SU-DHL-6 (cell line): Measurements from ENCODE around the gene KLHDC9.
"Not testable (repeated sequence)": the region's sequence is repeated elsewhere in the genome, so short reads cannot be mapped to it uniquely, and the experiment has no call there.

Source experiments
- H2AFZ ChIP-seq: fragments of 200-600 bp; sonication (generic); 2 replicates; pipeline ENCODE4 v1.6.1; 2014; ENCODE audit warnings: low read depth, mild to moderate bottlenecking, moderate library complexity, mixed read lengths, antibody characterized with exemption, low read length; ENCODE audit not compliant: severe bottlenecking
- H3F3A ChIP-seq: fragments of 200-600 bp; shearing (Covaris generic); 2 replicates; pipeline ENCODE4 v1.6.0; 2016; ENCODE audit warnings: antibody characterized with exemption, mild to moderate bottlenecking; ENCODE audit not compliant: insufficient read depth
- H3K27ac ChIP-seq: fragments of 200-600 bp; sonication (generic); 2 replicates; pipeline ENCODE4 v1.5.1; 2016; ENCODE audit warnings: low read depth, mild to moderate bottlenecking, low read length, moderate library complexity, mixed read lengths
- H3K27me3 ChIP-seq: fragments of 200-600 bp; sonication (generic), shearing (Covaris generic); 2 replicates; pipeline ENCODE4 v1.6.0; 2014; ENCODE audit warnings: mild to moderate bottlenecking, low read length
- H3K36me3 ChIP-seq: fragments of 200-600 bp; sonication (generic); 2 replicates; pipeline ENCODE4 v1.6.1; 2014; ENCODE audit warnings: mild to moderate bottlenecking, low read length, mixed read lengths
- H3K4me2 ChIP-seq: fragments of 300-600, 200-600 bp; shearing (Covaris generic), sonication (generic); 2 replicates; pipeline ENCODE4 v1.6.0; 2014; ENCODE audit warnings: low read length, low read depth, mild to moderate bottlenecking; ENCODE audit not compliant: poor library complexity, severe bottlenecking
- H3K4me3 ChIP-seq: fragments of 200-600 bp; sonication (generic); 2 replicates; pipeline ENCODE4 v1.5.1; 2014; ENCODE audit warnings: antibody characterized with exemption, low read length, mild to moderate bottlenecking, mixed read lengths; ENCODE audit not compliant: insufficient read depth, poor library complexity, severe bottlenecking
- H3K79me2 ChIP-seq: fragments of 200-600 bp; sonication (generic); 2 replicates; pipeline ENCODE4 v1.6.1; 2014; ENCODE audit warnings: mild to moderate bottlenecking, low read length, moderate library complexity; ENCODE audit not compliant: insufficient read depth
- H3K9ac ChIP-seq: fragments of 200-600 bp; sonication (generic); 2 replicates; pipeline ENCODE4 v1.7.0; 2014; ENCODE audit warnings: mild to moderate bottlenecking, low read length
- H3K9me2 ChIP-seq: fragments of 200-600 bp; sonication (generic); replicated peaks from 2 replicates; pipeline ENCODE4 v1.6.1; 2014; ENCODE audit warnings: low read length; ENCODE audit not compliant: insufficient read depth
- H3K9me3 ChIP-seq: fragments of 200-600 bp; sonication (generic); 2 replicates; pipeline ENCODE4 v1.6.1; 2014; ENCODE audit warnings: low read length, mixed read lengths; ENCODE audit not compliant: insufficient read depth
- H4K20me1 ChIP-seq: fragments of 200-600 bp; sonication (generic); 2 replicates; pipeline ENCODE4 v1.6.1; 2014; ENCODE audit warnings: low read depth, mild to moderate bottlenecking, antibody characterized with exemption, low read length, moderate library complexity, mixed read lengths
- CTCF ChIP-seq: fragments of 200-600 bp; sonication (generic); IDR thresholded peaks from one replicate; pipeline ENCODE4 v1.5.1; 2017; ENCODE audit warnings: antibody characterized with exemption, mild to moderate bottlenecking, low read length, moderate library complexity; ENCODE audit not compliant: insufficient read depth, poor library complexity, severe bottlenecking
- EZH2phosphoT487 ChIP-seq: fragments of 200-600 bp; sonication (generic), shearing (Covaris generic); conservative IDR thresholded peaks from 2 replicates; pipeline ENCODE4 v1.6.1; 2018; ENCODE audit warnings: mild to moderate bottlenecking, antibody characterized with exemption, low read length, moderate library complexity, mixed read lengths

Gene KLHDC9

GRCh38 chr1:161113915-161114314 lies 15.8 kb downstream of the KLHDC9 start:
- Histone ChIP-seq H3K27me3 (no peaks in the 10 kb centered on the region), H3K27ac (no peak overlapping the region), H3F3A (peaks cover 8% of the 10 kb centered on the region; the same call in 1 of the 2 replicates), H3K9ac (no peak overlapping the region), H3K4me3 (no peak overlapping the region), H3K9me3 (no peaks in the 10 kb centered on the region), H3K36me3 (peaks cover 6% of the 10 kb centered on the region; the same call in 1 of the 2 replicates), H2AFZ (no peak overlapping the region), H4K20me1 (peaks cover 16% of the 10 kb centered on the region; the same call in 1 of the 2 replicates), H3K9me2 (no peaks in the 10 kb centered on the region), H3K79me2 (peaks cover 96% of the 10 kb centered on the region), H3K4me2 (peak overlapping the region; percentile 0)
- TF ChIP-seq CTCF (no peak), EZH2phosphoT487 (no peak)

- H3K27ac ChIP-seq, result no peak overlapping the region
- no peak overlapping the region for H3K4me3 ChIP-seq
- no peak overlapping the region for H2AFZ ChIP-seq
- no peak for TF ChIP-seq EZH2phosphoT487
- TF ChIP-seq CTCF, result no peak
- H3K36me3 ChIP-seq, result peaks cover 5% of the 10 kb centered on the region; the same call in 1 of the 2 replicates
- peak overlapping the region; percentile 11 for H3K4me2 ChIP-seq
- H3K9ac ChIP-seq, result no peak overlapping the region
- H3K27me3 ChIP-seq, result no peaks in the 10 kb centered on the region
- no peaks in the 10 kb centered on the region for H3K9me2 ChIP-seq
- peaks cover 90% of the 10 kb centered on the region for H3K79me2 ChIP-seq
- H3K9me3 ChIP-seq, result no peaks in the 10 kb centered on the region
- H4K20me1 ChIP-seq, result peaks cover 10% of the 10 kb centered on the region; the same call in 1 of the 2 replicates
- peaks cover 4% of the 10 kb centered on the region; the same call in 1 of the 2 replicates for H3F3A ChIP-seq
Observed at GRCh38 chr1:161114556-161114955, 16.4 kb downstream of the KLHDC9 start.

GRCh38 chr1:161115132-161115711 lies 17.1 kb downstream of the KLHDC9 start:
- Histone ChIP-seq H3K4me3 (no peak overlapping the region), H3K9ac (no peak overlapping the region), H3K27me3 (no peaks in the 10 kb centered on the region), H3K27ac (no peak overlapping the region), H3K9me2 (no peaks in the 10 kb centered on the region), H3K79me2 (peaks cover 83% of the 10 kb centered on the region), H2AFZ (no peak overlapping the region), H3K36me3 (peaks cover 4% of the 10 kb centered on the region; the same call in 1 of the 2 replicates), H3F3A (peaks cover 10% of the 10 kb centered on the region; the same call in 1 of the 2 replicates), H3K9me3 (no peaks in the 10 kb centered on the region), H4K20me1 (0 out of 2 replicates have a peak, but pooled peaks cover 8% of the 10 kb centered on the region), H3K4me2 (no peak overlapping the region)
- no peak for TF ChIP-seq EZH2phosphoT487
- no peak for TF ChIP-seq CTCF

- not testable (repeated sequence) for H3K36me3 ChIP-seq, H3F3A ChIP-seq, H3K9me2 ChIP-seq, H4K20me1 ChIP-seq, H3K9me3 ChIP-seq, H3K27ac ChIP-seq, H3K27me3 ChIP-seq, H3K9ac ChIP-seq, H2AFZ ChIP-seq, H3K4me3 ChIP-seq
- peak overlapping the region; percentile 73 for H3K4me2 ChIP-seq
- H3K79me2 ChIP-seq, result peaks cover 77% of the 10 kb centered on the region
Observed at GRCh38 chr1:161115961-161116360, 17.8 kb downstream of the KLHDC9 start.
